ENCODE results near the gene NUP50.

NUP50 gene

DNA sequence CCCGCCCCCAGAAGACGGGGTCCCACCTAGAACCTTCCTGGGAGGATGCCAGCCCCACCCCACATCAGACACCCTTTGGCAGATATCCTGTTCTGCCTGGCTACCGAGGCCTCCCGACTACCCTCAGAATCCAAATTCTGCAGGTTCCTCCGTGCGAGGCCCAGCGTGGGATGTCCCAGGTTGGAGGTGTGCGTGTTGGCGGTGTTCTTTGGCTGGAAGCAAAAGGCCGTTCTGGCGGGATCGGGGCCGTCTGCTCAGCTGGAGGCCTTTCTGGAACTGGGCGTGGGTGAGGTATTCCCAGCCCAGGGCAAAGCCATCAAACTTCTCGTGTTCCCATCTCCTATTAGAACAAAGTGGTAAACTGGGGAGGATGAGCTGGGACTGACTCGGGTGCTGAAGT, 32.6 kb downstream of the NUP50 start:
- no peak for DNase-seq (ENCODE audit: low read depth)

DNA sequence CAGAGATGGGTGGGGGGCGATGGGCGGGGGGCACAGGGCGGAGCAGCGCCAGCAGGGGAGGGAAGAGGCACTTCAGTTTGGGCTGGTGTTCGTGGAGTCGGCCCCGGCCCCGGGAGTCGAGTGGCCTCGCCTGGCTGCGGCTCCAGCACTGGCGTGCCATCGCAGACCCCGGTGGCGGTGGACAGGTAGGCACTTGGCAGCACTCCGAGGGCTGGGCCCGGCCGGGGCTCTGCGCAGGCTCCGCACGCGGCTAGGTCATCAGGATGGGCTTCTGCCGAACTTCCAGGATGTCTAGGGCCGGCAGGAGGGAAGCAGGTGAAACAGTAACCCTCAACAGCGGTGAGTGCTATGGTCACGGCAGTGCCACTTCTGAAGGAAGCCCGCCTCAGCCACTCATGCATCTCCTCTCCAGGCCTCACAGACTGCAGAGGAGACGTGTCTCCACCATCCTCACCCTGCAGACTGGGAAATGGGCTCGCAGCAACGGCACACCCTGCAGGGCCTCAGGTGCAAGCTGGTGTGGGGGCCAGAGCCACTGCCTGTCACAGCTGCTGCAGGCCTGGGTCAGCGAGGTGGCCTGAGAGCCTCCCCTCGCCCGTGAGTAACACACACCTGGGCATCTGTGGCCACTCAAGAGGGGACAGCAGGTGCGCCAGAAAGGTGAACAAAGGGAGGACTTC, 33.3 kb downstream of the NUP50 start:
- no peak for DNase-seq (ENCODE audit: low read depth)

DNA sequence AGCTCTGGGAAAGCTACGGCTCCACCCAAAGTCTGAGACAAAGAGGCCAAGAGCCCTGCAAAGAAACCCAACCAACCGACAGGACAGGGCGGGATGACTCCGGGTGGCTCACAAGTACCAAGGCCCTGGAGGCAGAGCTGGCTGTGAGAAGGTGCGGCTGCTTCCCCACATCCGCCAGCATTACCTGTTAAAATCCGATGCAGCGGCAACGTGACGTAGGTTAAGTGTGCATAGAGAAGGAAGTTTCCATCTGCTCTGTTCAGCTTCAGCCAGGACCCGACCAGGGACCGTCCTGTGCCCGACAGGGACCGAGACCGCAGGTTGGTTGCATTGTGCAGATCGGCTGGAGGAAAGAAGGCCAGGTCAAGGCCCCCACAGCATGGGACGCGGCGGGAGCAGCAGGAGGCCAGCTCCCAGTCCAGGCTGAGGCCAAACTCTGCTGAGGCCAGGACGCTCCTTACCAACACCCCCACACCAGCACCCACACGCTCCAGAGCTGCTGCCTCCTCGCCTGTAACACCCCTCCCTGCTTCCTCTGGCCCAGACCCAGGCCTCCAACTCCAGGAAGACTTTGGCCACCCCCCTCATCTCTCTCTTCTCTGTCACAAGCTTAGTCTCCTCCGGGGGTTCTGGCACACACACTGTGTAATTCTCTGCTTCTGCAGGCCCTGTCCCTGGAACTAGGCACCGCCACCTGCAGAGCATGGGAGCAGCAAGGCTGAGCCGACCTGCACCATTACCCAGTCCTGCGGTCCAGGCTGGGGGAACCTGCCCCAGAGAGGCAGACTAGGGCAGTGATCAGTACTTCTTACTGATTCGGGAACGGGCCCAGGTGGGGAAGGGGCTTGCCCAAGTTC, 34.1 kb downstream of the NUP50 start:
- DNase-seq (ENCODE audit: low read depth) = no peak

- no peak for DNase-seq (ENCODE audit: low read depth)
Observed at GRCh38 chr22:45198463-45198795, 34.7 kb downstream of the NUP50 start.

DNA sequence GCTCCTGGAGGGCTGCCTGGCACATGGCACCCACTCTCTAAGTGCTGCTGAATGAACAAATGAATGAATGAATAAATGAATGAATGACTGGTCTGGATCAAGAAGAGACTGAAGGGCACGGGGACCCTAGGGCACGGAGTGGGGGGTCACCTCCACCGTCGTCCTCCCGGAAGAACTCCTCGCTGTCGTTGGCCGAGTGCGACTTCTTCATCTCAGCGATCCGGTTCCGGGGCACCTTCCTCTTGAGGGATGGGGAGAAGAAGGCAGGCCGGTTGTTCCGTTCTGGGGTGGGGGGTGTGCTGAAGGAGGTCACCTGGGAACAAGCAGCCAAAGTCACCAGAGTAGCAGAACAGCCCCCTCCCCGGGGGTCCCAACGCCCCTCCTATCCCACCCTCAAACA, 36.0 kb downstream of the NUP50 start:
- no peak for DNase-seq (ENCODE audit: low read depth)

DNA sequence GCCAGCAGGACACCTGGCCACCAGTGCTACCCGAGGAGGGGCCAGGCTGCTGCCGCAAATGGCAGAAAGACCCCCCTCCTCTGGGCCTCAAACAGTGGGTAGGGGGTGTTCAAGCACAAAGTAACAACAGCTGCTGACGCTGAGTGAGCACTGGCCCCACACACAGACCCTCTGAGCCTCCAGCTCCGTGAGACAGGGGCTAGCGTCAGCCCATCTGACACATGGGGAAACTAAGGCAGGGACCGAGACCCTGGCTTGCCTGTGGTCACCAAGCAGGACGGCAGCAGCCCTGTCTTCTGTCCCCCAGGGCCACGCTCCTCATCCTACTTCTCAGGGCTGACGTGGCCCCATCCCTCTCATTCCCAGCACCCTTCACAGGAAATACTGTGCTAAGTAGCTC, 36.5 kb downstream of the NUP50 start:
- DNase-seq (ENCODE audit: low read depth) = no peak

DNA sequence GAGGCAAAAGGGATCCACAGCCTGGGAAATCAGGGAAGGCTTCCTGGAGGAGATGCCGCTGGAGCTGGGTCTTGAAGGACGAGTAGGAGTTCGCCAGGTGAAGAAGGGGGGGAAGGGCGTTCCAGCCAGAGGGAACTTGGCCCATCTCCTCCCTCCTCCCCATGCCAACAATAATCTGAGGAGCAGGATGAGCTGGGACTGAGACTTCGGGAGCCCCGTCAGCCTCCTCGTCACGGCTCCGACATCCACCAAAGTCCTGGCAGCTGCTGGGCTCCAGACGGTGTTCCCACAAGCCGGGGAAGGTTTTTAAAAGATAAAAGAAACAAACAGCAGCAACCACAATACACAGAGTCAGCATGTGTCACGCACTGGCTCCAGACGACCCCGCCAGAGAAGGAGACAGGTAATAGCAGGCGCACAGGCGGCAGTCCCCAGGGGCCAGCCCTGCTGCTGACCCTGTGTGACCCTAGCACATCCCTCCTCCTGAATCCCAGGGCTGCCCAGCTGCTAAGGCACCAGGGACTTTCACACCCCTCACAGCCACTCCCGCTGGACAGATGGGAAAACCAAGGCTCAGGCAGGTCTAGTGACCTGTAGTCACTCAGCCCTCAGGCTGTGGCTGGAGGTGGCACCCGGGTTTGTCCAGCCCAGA, 37.3 kb downstream of the NUP50 start:
- no peak for DNase-seq (ENCODE audit: low read depth)

- DNase-seq (ENCODE audit: low read depth) = no peak
Observed at GRCh38 chr22:45201678-45202332, 38.1 kb downstream of the NUP50 start.

- no peak for DNase-seq (ENCODE audit: low read depth)
Observed at GRCh38 chr22:45202333-45203149, 38.8 kb downstream of the NUP50 start.

DNA sequence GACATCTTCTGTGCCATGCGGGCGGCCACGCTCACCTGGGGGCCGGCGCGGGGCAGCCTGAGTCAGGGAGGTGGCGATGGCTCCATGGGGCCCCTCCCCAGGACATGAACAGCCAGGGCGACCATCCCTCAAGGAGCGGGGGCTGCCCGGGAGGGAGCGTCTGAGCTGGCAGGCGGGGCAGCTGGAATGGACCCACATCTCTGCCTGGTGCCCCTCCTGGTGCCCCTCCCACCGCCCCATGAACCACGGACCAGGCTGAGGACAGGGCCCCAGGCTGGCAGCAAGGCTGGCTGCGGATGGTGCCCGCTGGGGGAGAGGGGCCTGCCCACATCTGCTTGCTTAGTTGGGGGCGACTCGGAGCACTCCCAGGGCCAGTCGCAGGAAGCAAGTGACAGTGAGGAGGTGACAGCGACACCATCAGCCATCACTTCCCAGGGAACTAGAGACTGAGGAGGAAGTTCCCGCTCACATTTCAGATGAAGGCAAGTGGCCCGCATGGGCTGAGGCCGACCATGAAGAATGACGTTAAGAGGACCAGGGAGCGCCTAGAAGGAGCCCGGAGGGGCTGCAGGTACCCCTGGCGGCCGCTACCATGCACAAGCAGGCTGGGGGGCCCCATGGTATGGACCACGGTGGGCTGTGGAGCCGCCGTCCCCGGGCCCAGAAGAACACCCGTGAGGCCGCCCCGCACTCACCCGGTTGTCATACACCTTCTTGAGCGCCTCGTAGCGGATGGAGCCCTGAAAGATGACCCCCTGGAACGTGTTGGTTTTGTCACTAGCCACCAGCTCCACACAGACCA, 39.6 kb downstream of the NUP50 start:
- no peak for DNase-seq (ENCODE audit: low read depth)

DNA sequence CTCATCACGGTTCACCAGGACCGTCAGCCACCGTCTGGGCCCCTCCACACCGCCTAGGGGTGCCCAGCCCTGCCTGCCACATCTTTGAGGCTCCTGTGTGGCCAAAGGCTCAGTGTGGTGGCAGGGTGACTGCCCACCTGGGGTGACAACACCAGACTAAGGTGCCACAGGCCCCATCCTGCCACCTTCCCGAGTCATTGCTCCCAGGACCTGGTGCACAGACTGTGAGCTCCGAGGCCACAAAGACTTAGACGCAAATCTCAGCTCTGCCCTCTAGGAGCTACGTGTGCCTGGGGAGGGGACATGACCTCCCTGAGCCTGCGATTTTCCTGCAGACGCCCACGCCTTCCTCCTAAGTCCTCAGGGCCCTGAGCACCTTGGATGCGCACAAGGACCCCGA, 40.5 kb downstream of the NUP50 start:
- no peak for DNase-seq (ENCODE audit: low read depth)

- no peak for DNase-seq (ENCODE audit: low read depth)
Observed at GRCh38 chr22:45204819-45205218, 41.1 kb downstream of the NUP50 start.

- no peak for DNase-seq (ENCODE audit: low read depth)
Observed at GRCh38 chr22:45205276-45205925, 41.7 kb downstream of the NUP50 start.

GRCh38 chr22:45206233-45206632, 42.5 kb downstream of the NUP50 start:
- DNase-seq (ENCODE audit: low read depth) = no peak

- no peak for DNase-seq (ENCODE audit: low read depth)
Observed at GRCh38 chr22:45207533-45207932, 43.8 kb downstream of the NUP50 start.

- no peak for DNase-seq (ENCODE audit: low read depth)
Observed at GRCh38 chr22:45207981-45208664, 44.4 kb downstream of the NUP50 start.

- DNase-seq (ENCODE audit: low read depth) = no peak
Observed at GRCh38 chr22:45208696-45208992, 44.9 kb downstream of the NUP50 start.

GRCh38 chr22:45208993-45209838, 45.5 kb downstream of the NUP50 start:
- DNase-seq (ENCODE audit: low read depth) = peak; percentile 67

DNA sequence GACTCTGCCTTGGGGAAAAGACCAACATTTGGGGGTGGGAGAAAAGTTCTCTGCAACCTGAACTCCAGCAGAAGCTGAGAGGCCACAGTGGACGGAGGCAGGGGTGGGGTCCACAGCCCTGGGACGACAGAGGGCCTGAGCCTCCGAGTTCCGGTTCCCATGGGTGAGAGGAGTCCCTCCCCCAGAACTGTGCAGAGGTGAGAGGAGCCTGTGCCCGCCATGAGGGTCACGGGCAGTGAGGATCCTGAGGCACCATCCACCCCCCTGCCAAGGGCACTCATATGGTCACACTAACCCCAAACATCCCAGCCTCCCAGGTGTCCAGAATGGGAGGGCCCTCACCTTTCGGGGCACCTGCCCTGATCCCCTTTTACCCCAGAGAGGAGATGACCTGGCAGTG, 46.4 kb downstream of the NUP50 start:
- no peak for DNase-seq (ENCODE audit: low read depth)
